Right lobe of liver (tissue), 6 donors: Measurements from ENCODE around the gene AMPD3. TPM values are rescaled to one million over a fixed set of nuclear protein-coding genes. Genes with fewer than 3 reads are reported as not detected.

Experiments
- ATAC-seq, 4 donors: fragments of 200-7000 bp; cut with Tn5 transposase; one replicate each; pipeline ENCODE4 v1.9.1; 2020; ENCODE audit warnings: mild to moderate bottlenecking in 4 of 4, moderate library complexity in 4 of 4
- DNase-seq, 3 donors: peaks; one replicate each; pipeline ENCODE4 v3.0.0-alpha.2; 2020
- H3K27ac ChIP-seq, 3 donors: fragments of 200-600 bp; one replicate each; pipeline ENCODE4 v1.8.0; 2022
- H3K27me3 ChIP-seq, 2 donors: fragments of 200-600 bp; one replicate each; pipeline ENCODE4 v1.8.0; 2022
- H3K36me3 ChIP-seq, 4 donors: fragments of 200-600 bp; sonication (generic) in 1 of 4; one replicate each; pipeline versions ENCODE4 v1.5.1 to v1.8.0; 2017 to 2022; ENCODE audit warnings: control low read depth in 1 of 4
- H3K4me1 ChIP-seq, 4 donors: fragments of 200-600 bp; sonication (generic) in 1 of 4; one replicate each; pipeline versions ENCODE4 v1.5.1 to v1.8.0; 2017 to 2022; ENCODE audit warnings: control low read depth in 1 of 4
- H3K4me3 ChIP-seq, 3 donors: fragments of 200-600 bp; one replicate each; pipeline ENCODE4 v1.8.0; 2022
- H3K9me3 ChIP-seq, 4 donors: fragments of 200-600 bp; sonication (generic) in 1 of 4; one replicate each; pipeline versions ENCODE4 v1.5.1 to v1.8.0; 2017 to 2022; ENCODE audit warnings: control low read depth in 1 of 4
- POLR2A ChIP-seq: fragments of 450-650 bp; IDR thresholded peaks from one replicate; pipeline ENCODE4 v1.6.1; 2017; ENCODE audit warnings: antibody characterized with exemption, mild to moderate bottlenecking
- WGBS: methylation state at CpG from one replicate; pipeline ENCODE4 v1.1.6; 2018; ENCODE audit warnings: low coverage, low lambda C conversion rate; ENCODE audit not compliant: insufficient coverage; ENCODE audit errors: missing lambda C conversion rate; 5-methylcytosine and 5-hydroxymethylcytosine counted together
- intact Hi-C, 2 donors: fragments of 100-400 bp; cut with DNase I; formaldehyde crosslinking; loops; one replicate each; pipeline versions ENCODE4 v1.11.2 to v1.14.1; 2022
- total RNA-seq, 6 experiments: library from RNA; depleted of rRNA in 2 of 6; stranded (reverse); fragments of >200 nt in 2 of 6; fragmentation: NEBNext Ultra II Directional in 3 of 6; extraction: Animal tissue kit (Norgen Biotek cat#: 25700) in 3 of 6; gene quantifications; one replicate each; pipeline versions ENCODE4 v1.1.0 to v1.2.4, GENCODE V29; 2016 to 2023
- TF ChIP-seq, protein P1 (sequence below), 4 donors: fragments of 200-600 bp in 3 of 4; fragments of 450-650 bp in 1 of 4; IDR thresholded peaks; one replicate each; pipeline versions ENCODE4 v1.5.1 to v1.8.0; 2016 to 2022; ENCODE audit warnings: antibody characterized with exemption in 4 of 4, mild to moderate bottlenecking in 2 of 4
- donor health status: DM: no; HTN: yes; CAD: no.
- donor health status: DM: no; HTN: no; CAD: no.
- donor health status: DM: no; HTN: no; CAD: no.
- donor health status: DM: no; HTN: yes; CAD: no.
- donor health status: DM: no; HTN: yes; CAD: no.

AMPD3 gene
- total RNA-seq, 6 experiments from 2014 or later, result 0.98 to 5.0 (median 1.8) TPM

DNA sequence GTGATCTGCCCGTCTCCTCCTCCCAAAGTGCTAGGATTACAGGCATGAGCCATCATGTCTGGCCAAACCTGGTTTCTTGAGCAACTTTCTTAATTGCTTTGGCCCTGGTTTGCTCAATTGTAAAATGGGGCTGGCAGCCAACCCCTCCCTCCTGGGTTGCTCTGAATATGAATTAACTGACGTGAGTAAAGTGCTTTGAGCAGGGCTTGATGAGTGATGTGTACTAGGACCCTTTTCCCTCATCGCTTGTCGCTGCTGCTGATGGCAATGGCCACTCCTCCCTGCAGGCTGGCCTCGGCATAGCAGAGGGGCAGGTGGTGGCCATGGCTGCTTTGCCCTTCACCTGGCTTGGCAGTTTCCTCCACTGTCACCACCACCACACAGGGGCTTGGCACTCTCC, 44.4 kb downstream of the AMPD3 start:
- no peak for ATAC-seq
- TF ChIP-seq, protein P1, sequence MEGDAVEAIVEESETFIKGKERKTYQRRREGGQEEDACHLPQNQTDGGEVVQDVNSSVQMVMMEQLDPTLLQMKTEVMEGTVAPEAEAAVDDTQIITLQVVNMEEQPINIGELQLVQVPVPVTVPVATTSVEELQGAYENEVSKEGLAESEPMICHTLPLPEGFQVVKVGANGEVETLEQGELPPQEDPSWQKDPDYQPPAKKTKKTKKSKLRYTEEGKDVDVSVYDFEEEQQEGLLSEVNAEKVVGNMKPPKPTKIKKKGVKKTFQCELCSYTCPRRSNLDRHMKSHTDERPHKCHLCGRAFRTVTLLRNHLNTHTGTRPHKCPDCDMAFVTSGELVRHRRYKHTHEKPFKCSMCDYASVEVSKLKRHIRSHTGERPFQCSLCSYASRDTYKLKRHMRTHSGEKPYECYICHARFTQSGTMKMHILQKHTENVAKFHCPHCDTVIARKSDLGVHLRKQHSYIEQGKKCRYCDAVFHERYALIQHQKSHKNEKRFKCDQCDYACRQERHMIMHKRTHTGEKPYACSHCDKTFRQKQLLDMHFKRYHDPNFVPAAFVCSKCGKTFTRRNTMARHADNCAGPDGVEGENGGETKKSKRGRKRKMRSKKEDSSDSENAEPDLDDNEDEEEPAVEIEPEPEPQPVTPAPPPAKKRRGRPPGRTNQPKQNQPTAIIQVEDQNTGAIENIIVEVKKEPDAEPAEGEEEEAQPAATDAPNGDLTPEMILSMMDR (IDR thresholded peaks at IDR 0.05), result no peak
- TF ChIP-seq POLR2A, result no peak

DNA sequence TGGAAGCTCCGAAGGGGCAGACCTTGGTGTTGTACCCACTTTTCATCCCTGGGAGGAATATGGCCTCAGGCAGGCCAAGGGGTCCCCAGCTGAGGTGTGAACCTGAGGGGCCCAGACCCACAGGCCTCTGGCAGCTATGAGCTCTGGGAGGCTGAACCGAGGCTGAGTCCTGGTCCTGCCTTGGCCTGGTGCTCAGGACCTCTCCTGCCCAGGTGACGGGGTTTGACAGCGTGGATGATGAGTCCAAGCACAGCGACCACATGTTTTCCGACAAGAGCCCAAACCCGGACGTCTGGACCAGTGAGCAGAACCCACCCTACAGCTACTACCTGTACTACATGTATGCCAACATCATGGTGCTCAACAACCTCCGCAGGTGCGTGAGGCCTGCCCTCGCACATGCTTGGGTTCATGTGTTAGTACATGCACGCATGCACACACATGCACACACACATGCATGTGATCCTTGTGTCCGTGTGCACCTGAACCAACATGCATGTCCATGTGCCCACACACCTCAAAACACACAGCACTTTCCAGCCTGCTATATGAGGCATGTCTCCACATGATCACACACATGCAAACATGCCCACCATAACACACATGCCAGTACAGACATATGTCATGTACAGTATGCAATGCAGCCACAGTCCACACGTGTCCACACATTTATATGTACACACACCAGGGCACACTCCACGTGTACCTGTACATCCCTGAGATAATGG, 45.0 kb downstream of the AMPD3 start:
- TF ChIP-seq, protein P1 (IDR thresholded peaks at IDR 0.05), result no peak
- TF ChIP-seq POLR2A, result no peak
- Histone ChIP-seq H3K36me3 (no peaks in the 10 kb centered on the region), H3K27ac (no peak overlapping the region), H3K27me3 (no peaks in the 10 kb centered on the region), H3K4me3 (no peak overlapping the region), H3K4me1 (no peaks in the 10 kb centered on the region), H3K9me3 (no peaks in the 10 kb centered on the region)
- 81% methylated on average over 3 of the region's 15 CpGs for WGBS
- DNase-seq (peak in 1 of 3 donors; percentile 43), ATAC-seq (no peak)
- intact Hi-C loops, result no loop called here

More for the DNA sequence above, 44.4 kb downstream of the AMPD3 start:
- DNase-seq, result no peak
- H3K9me3 ChIP-seq, result no peaks in the 10 kb centered on the region
- H3K27ac ChIP-seq, result no peak overlapping the region
- intact Hi-C loops, result no loop called here
- H3K4me1 ChIP-seq, result no peaks in the 10 kb centered on the region
- WGBS, result 100% methylated on average over 1 of the region's 5 CpGs
- no peaks in the 10 kb centered on the region for H3K36me3 ChIP-seq
- H3K27me3 ChIP-seq, result no peaks in the 10 kb centered on the region
- H3K4me3 ChIP-seq, result no peak overlapping the region

DNA sequence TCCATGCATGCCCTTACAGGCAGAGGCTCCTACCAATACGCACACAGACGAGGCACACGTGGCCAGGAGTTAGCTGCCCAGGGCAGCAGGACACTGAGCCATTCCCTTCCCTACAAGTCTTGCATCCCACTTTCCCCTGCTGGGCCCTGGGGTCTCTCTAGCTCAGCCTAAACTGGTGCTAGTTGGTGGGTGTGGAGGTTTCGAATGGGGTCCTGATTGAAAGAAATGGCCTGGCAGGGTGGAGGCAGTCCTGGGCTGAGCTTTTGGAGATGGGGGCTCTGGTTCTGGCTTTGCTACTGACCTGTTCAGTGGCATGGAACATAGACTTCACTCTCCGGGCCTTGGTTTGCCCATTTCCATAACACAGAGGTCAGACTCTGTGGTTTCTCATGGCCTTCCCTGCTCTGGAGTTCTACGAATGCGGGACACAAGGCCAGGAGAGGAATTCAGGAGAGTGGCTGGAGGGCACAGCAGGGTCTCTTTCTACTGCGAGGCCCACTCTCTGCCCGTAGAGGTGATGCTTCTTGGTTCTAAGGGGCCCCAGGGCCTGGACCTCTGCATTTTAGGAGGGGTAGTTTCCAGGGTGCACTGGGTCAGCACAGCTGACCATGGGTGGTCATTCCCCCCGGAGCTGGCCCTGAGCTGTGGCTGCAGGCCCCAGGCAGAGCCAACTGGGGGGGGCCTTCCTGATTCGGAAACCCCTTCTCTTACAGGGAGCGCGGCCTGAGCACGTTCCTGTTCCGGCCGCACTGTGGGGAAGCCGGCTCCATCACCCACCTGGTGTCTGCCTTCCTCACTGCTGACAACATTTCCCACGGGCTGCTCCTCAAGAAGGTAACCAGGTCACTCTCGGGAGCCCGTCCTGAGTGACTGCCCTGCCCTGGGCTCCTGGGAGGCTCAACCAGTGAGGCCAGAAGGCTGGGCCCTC, 46.0 kb downstream of the AMPD3 start:
- ATAC-seq, result no peak
- 78% methylated on average over 4 of the region's 20 CpGs for WGBS
- Histone ChIP-seq H3K4me1 (no peaks in the 10 kb centered on the region), H3K36me3 (no peaks in the 10 kb centered on the region), H3K9me3 (no peaks in the 10 kb centered on the region), H3K27ac (no peak overlapping the region), H3K4me3 (no peak overlapping the region), H3K27me3 (no peaks in the 10 kb centered on the region)
- TF ChIP-seq, protein P1 (IDR thresholded peaks at IDR 0.05), result no peak
- no peak for TF ChIP-seq POLR2A
- DNase-seq, result no peak
- intact Hi-C loops, result no loop called here

DNA sequence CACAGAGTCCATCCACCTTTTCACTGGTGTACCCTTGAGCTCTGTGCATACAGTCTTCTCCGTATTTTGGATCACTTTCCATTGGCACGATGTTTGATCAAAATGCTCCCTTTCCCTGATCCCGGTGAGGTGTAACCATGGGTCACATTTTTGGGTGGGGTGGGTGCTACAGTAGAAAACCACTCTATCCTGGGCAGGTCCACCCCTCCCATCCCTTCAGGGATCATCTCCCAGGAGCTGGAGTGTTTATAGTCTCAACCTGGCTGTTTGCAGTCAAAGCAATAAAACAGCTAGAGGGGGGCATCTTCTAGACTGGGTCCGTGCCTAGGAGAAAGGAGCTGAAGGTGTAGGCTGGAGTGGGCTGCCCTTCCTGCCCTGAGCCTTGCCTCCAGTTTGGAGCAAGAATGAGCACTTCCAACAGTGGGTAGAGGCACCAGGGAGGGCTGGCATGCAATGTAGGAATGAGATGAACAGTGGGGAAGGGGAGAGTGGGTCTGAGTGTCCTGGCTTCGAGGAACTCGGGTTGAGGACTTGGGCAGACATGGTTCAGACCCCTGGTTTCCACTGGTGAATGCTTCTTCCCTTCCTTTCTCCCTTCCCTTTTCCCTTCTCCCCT, 47.1 kb downstream of the AMPD3 start:
- TF ChIP-seq POLR2A, result no peak
- TF ChIP-seq, protein P1 (IDR thresholded peaks at IDR 0.05), result no peak
- DNase-seq (no peak), ATAC-seq (peak in 1 of 4 donors; percentile 7)
- Histone ChIP-seq H3K9me3 (no peaks in the 10 kb centered on the region), H3K4me3 (no peak overlapping the region), H3K27ac (no peak overlapping the region), H3K27me3 (no peaks in the 10 kb centered on the region), H3K36me3 (no peaks in the 10 kb centered on the region), H3K4me1 (no peaks in the 10 kb centered on the region)
- intact Hi-C loops, result no loop called here
- WGBS, result 97% methylated on average over 3 of the region's 6 CpGs
